NT2/D1 (cell line): ENCODE results near the gene CACNA2D1.

Source experiments
- YY1 ChIP-seq: IDR thresholded peaks from 2 replicates; pipeline ENCODE4 v1.6.1; 2011; ENCODE audit not compliant: insufficient read length, insufficient read depth
- ZNF274 ChIP-seq: IDR thresholded peaks from 2 replicates; pipeline ENCODE4 v1.6.1; 2011; ENCODE audit warnings: mild to moderate bottlenecking, low read depth, low read length

DNA sequence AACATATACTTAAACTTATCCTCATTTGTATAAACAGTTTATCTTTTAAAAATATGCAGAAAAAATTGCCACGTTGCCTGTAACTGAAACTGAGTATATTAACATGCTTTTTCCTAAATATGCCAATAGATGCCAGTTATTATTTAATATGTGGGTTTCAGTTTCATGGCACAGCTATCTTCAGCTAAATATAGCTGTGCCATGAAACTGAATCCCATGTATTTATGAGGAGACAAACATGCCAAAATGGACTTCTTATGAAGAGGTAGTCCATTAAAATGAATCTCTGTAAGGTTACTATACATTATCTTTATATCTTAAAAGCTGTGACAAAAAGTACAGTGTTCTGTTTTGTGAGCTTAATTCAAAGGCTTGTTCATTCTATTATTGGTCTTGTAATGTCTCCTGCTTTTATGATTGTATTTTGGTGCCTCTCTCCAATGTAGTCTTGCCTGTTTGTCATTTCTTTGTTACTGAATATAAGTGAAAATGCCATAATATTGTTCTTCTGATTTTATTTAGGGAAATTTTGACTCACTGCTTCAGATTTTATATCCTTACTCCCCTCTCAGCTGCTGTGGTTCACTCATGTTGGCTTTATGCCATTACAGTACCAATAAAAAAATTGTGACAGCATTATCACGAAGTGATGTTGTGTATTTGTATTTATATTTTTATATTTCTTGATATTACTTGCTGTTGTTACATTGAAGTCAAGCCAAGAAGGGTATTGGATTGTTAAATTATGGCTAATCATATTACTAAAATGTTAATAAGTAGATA lies 34.3 kb upstream of the CACNA2D1 start:
- TF ChIP-seq YY1 (no peak), ZNF274 (no peak)
